Pulmonary artery endothelial cell (primary cell): ENCODE results near the gene SLC19A1. TPM values are rescaled to one million over a fixed set of nuclear protein-coding genes. Genes with fewer than 3 reads are reported as not detected.

Experiments used
- DNase-seq: peaks from one replicate; pipeline ENCODE4 v3.0.0-alpha.2; 2011; ENCODE audit warnings: low read depth, low spot score
- total RNA-seq: library from RNA; depleted of rRNA; stranded (reverse); fragments of >200 nt; gene quantifications from 2 replicates; pipeline ENCODE4 v1.2.3, GENCODE V29; 2014

SLC19A1 gene
- total RNA-seq, 1 donor from 2014 or later: 16.3 TPM

GRCh38 chr21:45468051-45468970, 73.9 kb downstream of the SLC19A1 start:
- no peak for DNase-seq

- DNase-seq: no peak
Measured at GRCh38 chr21:45467221-45467779, 74.9 kb downstream of the SLC19A1 start.

GRCh38 chr21:45466330-45467220, 75.7 kb downstream of the SLC19A1 start:
- DNase-seq: no peak

GRCh38 chr21:45465611-45466329, 76.5 kb downstream of the SLC19A1 start:
- DNase-seq: no peak

- no peak for DNase-seq
Measured at GRCh38 chr21:45465105-45465504, 77.1 kb downstream of the SLC19A1 start.

- no peak for DNase-seq
Measured at GRCh38 chr21:45464309-45464708, 77.9 kb downstream of the SLC19A1 start.

- DNase-seq: no peak
Measured at GRCh38 chr21:45463871-45464270, 78.4 kb downstream of the SLC19A1 start.

- no peak for DNase-seq
Measured at GRCh38 chr21:45461806-45462341, 80.4 kb downstream of the SLC19A1 start.

- DNase-seq: no peak
Measured at GRCh38 chr21:45461369-45461750, 80.9 kb downstream of the SLC19A1 start.

GRCh38 chr21:45460611-45461368, 81.5 kb downstream of the SLC19A1 start:
- no peak for DNase-seq

- no peak for DNase-seq
Measured at GRCh38 chr21:45460011-45460565, 82.2 kb downstream of the SLC19A1 start.

- no peak for DNase-seq
Measured at GRCh38 chr21:45459171-45460010, 82.8 kb downstream of the SLC19A1 start.

- DNase-seq: no peak
Measured at GRCh38 chr21:45458281-45459170, 83.7 kb downstream of the SLC19A1 start.

- DNase-seq: no peak
Measured at GRCh38 chr21:45457832-45458172, 84.4 kb downstream of the SLC19A1 start.

GRCh38 chr21:45457161-45457831, 84.9 kb downstream of the SLC19A1 start:
- DNase-seq: no peak

GRCh38 chr21:45456584-45457160, 85.6 kb downstream of the SLC19A1 start:
- DNase-seq: no peak
